ENCODE measurements around the gene KCNA2.

The KCNA2 gene

GRCh38 chr1:110563089-110563488 is 43.1 kb downstream of the KCNA2 start:
- DNase-seq = no peak

DNA sequence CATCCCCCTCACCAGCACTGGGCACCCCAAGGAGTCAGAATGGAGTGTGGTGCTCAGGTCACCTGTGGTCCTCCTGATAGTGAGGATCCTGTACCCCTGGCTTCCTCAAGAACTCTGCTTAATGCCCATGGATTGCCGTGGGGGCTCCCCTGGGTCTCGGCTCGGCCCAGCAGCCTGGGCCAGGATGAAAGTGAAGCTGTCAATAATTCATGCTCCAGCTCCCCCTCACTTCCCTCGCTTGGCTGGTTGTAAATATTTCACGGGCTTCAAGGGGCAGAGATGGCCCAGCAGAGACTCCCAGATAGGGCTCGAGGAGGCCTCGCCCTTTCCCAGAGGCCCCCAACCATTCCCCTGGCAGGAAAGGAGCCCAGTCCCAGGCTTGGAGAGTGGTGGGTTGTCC is 44.6 kb downstream of the KCNA2 start:
- DNase-seq = no peak

- DNase-seq = no peak
These were observed 47.0 kb downstream of the KCNA2 start for GRCh38 chr1:110559157-110559556.

- DNase-seq = no peak
These were observed 48.7 kb downstream of the KCNA2 start for GRCh38 chr1:110557481-110557880.

DNA sequence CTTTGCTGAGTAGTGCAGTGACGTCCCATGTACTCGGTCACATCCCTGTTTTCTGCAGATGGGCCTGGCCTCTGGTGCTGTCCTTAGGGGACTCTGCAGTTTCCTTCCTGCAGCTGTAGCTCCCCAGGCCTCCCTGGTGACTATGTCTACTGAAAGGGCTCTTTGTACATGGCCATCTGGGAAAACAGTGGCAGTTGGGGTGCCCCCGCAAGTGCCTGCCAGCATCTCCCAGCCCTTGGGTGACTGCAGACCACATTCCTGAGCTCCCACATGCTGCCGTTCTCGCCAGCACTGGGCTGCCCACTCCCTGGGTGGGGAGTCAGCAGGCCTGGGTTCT is 49.7 kb downstream of the KCNA2 start:
- DNase-seq = no peak

DNA sequence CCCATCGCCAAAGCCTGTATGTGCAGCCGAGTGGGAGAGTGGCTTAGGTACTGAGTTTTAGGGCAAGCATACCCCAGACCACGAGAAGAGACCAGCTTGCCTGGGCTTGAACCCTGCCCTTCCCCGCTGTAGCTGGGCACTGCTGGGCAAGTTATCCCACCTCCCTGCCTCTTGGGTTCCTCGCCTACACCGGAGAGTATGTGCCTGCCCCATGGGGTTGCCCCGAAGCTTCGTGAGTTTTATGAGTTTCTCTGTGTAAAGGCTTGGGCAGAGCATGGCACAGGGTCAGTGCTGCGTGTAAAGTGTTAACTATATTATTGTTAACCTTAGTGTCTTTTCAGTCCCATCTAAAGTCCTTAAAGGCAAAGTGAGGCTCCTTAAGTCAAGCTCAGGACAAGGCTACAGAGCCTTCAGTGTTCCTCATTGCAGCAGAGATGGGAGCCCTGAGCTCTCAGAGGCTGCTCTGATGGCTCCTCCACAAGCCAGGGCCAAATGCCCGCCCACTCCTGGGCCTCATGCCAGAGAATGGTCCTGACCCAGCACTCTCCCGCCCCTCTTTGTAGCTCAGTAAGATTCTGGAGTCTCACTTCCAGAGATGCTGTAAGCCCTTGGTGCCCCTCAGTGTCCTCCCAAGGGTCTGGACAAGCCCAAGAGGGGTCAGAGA is 50.2 kb downstream of the KCNA2 start:
- no peak for DNase-seq

GRCh38 chr1:110554871-110555801 is 51.0 kb downstream of the KCNA2 start:
- no peak for DNase-seq

DNA sequence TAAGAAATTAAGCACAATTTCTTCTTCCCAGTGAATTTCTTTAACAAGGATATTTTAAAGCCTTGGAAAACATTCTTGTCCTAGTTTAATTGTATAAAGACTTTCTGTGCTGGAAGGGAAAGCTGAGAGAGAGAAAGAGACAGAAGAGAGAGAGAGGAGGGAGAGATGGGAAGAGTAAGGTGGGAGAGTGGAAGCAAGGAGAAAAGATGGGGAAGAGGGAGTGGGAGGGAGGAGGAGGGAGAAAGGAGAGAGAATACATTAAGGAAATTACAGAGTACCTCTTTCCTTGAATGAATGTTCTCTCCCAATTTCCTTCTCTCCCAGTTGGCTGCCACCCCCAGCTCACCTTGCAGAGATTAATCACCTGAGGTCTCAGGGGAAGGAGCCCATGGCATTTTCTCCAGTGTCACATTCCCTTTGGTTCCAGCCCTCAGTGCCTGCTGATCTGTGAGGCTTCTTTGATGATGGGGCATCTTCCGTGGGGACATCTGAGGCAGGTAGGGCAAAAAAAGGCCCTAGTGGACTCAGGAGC is 54.8 kb downstream of the KCNA2 start:
- DNase-seq = no peak

GRCh38 chr1:110549831-110550230 is 56.3 kb downstream of the KCNA2 start:
- DNase-seq = no peak

- no peak for DNase-seq
These were observed 57.8 kb downstream of the KCNA2 start for GRCh38 chr1:110548381-110548780.

DNA sequence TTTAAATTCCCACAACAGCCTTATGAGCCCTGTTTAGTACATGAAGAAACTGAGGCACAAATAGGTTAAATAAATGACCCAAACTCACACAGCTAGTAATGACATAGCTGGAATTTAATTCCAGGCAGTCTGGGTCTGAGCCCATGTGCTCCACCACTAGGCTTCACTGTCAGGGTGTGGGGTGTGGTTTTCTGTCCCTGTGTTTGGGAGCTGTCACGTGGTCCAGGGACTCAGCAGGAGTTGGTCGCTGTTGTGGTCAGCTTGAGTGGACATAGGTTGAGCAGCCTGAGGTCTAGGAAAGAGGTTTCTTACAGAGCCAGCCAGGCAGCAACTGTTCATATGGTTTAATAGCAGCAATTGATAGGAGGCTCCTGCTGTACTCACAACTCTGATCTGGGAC is 59.1 kb downstream of the KCNA2 start:
- no peak for DNase-seq

DNA sequence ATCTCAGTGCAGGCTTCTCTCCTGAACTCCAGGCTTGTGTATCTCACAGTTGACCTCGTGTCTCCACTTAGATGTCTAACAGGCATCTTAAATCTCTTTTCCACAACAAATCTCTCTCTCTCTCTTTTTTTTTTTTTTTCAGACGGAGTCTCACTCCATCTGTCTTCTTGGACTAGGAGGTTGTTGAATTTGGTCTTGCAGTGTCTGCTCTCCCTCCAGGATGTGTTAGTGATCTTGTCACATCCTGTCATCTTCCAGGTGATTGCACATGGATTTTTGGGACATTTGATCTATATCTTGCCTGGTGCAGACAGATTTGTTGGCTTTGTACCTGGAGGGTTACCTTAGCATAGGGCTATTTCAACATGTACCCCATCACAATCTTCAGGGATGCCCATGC is 60.7 kb downstream of the KCNA2 start:
- DNase-seq = no peak

GRCh38 chr1:110544753-110545152 is 61.4 kb downstream of the KCNA2 start:
- DNase-seq = no peak

Measured in activated gamma-delta T cell (primary cell).